ENCODE data around the gene PDPN.

The PDPN gene

GRCh38 chr1:13573586-13573985, 10.0 kb upstream of the PDPN start:
- TF ChIP-seq SIN3A (IDR thresholded peaks at IDR 0.05; ENCODE audit: borderline replicate concordance, insufficient read depth, low read length) (no peak), TAF1 (IDR thresholded peaks at IDR 0.05; ENCODE audit: borderline replicate concordance, insufficient read depth, low read length) (no peak), FOXP2 (optimal IDR thresholded peaks at IDR 0.05; ENCODE audit: borderline replicate concordance, extremely low read depth, extremely low read length, insufficient read depth) (no peak), REST (IDR thresholded peaks at IDR 0.05; ENCODE audit: insufficient read depth in 1 of 2, low read depth in 2 of 2, low read length in 2 of 2) (no peak), POLR2AphosphoS5 (IDR thresholded peaks at IDR 0.05; ENCODE audit: low read depth, low read length) (no peak)

- TF ChIP-seq TAF1 (IDR thresholded peaks at IDR 0.05; ENCODE audit: borderline replicate concordance, insufficient read depth, low read length) (no peak), POLR2AphosphoS5 (IDR thresholded peaks at IDR 0.05; ENCODE audit: low read depth, low read length) (no peak), REST (IDR thresholded peaks at IDR 0.05; ENCODE audit: insufficient read depth in 1 of 2, low read depth in 2 of 2, low read length in 2 of 2) (no peak), SIN3A (IDR thresholded peaks at IDR 0.05; ENCODE audit: borderline replicate concordance, insufficient read depth, low read length) (no peak), FOXP2 (optimal IDR thresholded peaks at IDR 0.05; ENCODE audit: borderline replicate concordance, extremely low read depth, extremely low read length, insufficient read depth) (no peak)
Measured at GRCh38 chr1:13576926-13577325, 6.7 kb upstream of the PDPN start.

GRCh38 chr1:13577846-13578245, 5.8 kb upstream of the PDPN start:
- TF ChIP-seq REST (IDR thresholded peaks at IDR 0.05; ENCODE audit: insufficient read depth in 1 of 2, low read depth in 2 of 2, low read length in 2 of 2) (no peak), FOXP2 (optimal IDR thresholded peaks at IDR 0.05; ENCODE audit: borderline replicate concordance, extremely low read depth, extremely low read length, insufficient read depth) (no peak), TAF1 (IDR thresholded peaks at IDR 0.05; ENCODE audit: borderline replicate concordance, insufficient read depth, low read length) (no peak), SIN3A (IDR thresholded peaks at IDR 0.05; ENCODE audit: borderline replicate concordance, insufficient read depth, low read length) (no peak), POLR2AphosphoS5 (IDR thresholded peaks at IDR 0.05; ENCODE audit: low read depth, low read length) (no peak)

GRCh38 chr1:13581446-13581845, 2.2 kb upstream of the PDPN start:
- TF ChIP-seq FOXP2 (optimal IDR thresholded peaks at IDR 0.05; ENCODE audit: borderline replicate concordance, extremely low read depth, extremely low read length, insufficient read depth) = no peak
- no peak for TF ChIP-seq TAF1 (IDR thresholded peaks at IDR 0.05; ENCODE audit: borderline replicate concordance, insufficient read depth, low read length)
- TF ChIP-seq SIN3A (IDR thresholded peaks at IDR 0.05; ENCODE audit: borderline replicate concordance, insufficient read depth, low read length) = no peak
- no peak for TF ChIP-seq REST (IDR thresholded peaks at IDR 0.05; ENCODE audit: insufficient read depth in 1 of 2, low read depth in 2 of 2, low read length in 2 of 2)
- no peak for TF ChIP-seq POLR2AphosphoS5 (IDR thresholded peaks at IDR 0.05; ENCODE audit: low read depth, low read length)
